GM12864 (cell line): ENCODE results near the gene APRT.

ENCODE experiments used
- DNase-seq: peaks from one replicate; pipeline ENCODE4 v3.0.0-alpha.2; 2011; ENCODE audit warnings: low read depth
- H3K4me3 ChIP-seq: 2 replicates; pipeline ENCODE4 v1.5.1; 2011; ENCODE audit warnings: mild to moderate bottlenecking, low read depth, low read length, control low read depth
- TF ChIP-seq, protein P1 (sequence below): IDR thresholded peaks from 2 replicates; pipeline ENCODE4 v1.5.1; 2011; ENCODE audit warnings: low read depth, mild to moderate bottlenecking, moderate library complexity, low read length, control low read depth, inconsistent platforms; ENCODE audit errors: missing control alignments

Gene APRT

DNA sequence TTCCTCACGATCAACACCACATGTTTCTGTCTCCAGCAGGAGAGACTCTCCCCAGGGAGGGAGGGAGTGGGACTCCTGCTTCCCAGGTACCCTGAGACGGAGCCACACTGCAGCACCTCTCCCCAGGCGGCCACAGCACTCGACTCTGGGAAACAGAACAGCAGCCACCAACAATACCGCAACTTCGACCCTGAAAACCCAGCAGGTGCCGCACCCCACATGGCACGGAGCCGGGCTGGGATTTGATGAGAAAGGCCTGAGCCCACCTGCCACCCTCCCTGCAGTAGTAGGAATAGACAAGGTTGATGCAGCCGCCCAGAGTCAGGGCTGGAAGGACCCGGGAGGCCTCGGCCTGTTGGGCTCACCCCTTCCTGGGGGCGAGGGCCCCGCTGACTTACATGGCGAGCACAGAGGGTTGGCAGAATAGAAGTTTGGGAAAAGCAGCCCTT is 30.6 kb upstream of the APRT start:
- no peak overlapping the region for H3K4me3 ChIP-seq
- no peak for DNase-seq
- TF ChIP-seq, protein P1, sequence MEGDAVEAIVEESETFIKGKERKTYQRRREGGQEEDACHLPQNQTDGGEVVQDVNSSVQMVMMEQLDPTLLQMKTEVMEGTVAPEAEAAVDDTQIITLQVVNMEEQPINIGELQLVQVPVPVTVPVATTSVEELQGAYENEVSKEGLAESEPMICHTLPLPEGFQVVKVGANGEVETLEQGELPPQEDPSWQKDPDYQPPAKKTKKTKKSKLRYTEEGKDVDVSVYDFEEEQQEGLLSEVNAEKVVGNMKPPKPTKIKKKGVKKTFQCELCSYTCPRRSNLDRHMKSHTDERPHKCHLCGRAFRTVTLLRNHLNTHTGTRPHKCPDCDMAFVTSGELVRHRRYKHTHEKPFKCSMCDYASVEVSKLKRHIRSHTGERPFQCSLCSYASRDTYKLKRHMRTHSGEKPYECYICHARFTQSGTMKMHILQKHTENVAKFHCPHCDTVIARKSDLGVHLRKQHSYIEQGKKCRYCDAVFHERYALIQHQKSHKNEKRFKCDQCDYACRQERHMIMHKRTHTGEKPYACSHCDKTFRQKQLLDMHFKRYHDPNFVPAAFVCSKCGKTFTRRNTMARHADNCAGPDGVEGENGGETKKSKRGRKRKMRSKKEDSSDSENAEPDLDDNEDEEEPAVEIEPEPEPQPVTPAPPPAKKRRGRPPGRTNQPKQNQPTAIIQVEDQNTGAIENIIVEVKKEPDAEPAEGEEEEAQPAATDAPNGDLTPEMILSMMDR, result no peak

DNA sequence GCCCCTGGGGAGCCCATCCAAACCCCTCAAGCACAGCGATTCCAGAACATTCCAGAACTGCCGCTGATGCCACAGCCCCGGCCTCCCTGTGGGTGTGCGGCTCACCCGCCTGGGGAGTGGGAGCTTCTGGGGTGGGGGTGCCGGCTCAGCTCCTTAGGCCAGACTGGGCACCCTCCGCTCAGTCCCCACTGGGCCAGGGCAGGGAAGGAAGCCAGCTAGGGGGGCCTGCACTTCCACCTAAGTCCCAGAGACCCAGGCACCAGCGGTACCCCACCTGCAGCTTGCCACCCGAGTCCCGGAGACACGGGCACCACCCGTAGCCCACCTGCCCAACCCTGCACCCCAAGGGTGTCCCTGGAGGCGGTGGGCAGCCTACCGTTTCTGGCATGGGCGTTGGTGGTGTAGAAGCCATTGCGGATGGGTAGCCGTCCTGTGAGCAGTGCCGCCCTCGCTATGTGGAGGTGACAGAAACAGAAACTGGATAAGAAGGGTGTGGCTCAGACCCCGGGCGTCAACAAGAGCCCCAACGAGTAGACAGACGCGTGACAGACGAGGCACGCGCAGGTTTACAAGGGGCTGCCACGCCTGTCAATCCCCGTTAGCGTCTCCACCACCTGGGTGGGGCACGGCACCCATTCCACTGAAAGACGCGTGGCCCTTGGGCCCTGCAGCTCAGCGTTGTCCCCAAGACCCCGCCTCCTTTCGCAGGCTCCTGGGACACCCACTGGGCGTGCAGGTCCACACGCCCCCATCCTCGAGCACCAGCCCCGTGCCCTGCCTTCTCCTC is 30.0 kb upstream of the APRT start:
- TF ChIP-seq, protein P1, result no peak
- no peak for DNase-seq
- no peak overlapping the region; the same call in 1 of the 2 replicates for H3K4me3 ChIP-seq

DNA sequence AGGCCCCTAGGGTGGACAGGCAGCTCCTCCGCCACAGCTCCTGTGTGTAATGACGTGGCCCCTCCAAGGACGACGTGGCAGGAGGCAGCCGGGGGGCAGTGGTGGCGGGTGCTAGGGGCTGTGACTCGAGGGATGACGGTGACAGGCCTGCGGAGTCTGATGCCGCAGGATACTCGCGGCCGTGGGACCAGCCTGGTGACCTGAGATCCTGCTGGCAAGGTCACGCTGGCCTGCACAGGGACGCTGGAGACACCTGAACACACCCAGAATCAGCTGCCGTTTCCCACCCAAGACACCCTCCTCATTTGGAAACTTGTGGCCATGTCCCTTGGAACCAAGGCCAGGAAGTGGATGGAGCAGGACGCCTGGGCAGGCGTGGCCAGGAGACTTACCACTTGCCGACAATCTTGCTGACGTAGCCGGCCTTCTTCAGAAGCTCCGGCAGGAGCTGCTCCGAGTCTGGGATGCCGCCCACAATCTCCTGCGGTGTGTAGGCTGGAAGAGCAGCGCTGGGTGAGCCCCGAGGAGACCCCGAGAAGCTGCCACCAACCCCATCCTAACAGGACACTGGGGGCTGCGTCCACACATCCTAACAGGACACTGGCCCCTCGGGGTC is 29.0 kb upstream of the APRT start:
- TF ChIP-seq, protein P1, result no peak
- H3K4me3 ChIP-seq, result no peak overlapping the region
- no peak for DNase-seq

DNA sequence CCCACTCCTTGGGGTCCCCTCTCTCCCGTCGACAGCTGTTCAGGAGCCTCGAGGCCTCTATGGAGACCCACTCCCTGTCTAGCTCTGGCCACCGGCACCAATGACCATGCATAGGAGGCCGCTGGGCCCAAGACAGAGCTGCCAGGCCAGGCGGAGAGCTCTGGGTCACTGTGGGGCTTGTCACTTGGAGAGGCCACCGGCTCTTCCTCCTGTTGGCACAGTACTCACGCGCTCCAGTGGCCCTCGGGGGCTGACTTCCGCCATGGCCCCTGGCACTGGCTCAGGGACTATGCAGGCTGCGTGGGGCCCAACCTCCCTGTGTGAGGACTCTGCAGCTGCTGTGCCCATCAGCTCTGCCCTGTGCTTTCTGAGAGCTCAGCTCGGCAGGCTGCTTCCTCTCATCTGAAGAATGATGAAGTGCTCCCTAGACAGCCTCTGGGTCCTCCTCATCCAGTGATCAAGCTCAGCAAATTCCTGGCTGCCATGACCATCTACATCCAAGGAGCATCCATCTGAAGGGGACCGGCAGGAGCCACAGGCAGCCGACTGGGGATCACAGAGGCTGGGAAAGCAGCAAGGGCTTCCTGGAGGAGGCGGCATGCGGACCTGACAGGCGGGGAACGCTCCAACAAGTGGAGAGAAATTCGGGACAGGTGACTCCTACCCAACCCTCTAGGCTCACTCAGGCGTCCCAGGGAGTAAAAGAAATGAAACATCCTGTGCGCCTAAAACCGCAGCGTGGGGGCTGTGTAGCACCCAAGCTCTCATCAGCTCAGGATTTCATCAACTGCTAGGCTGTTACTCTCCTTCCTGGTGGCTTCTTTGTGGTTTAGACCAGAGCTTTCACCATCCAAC is 28.2 kb upstream of the APRT start:
- H3K4me3 ChIP-seq, result no peak overlapping the region
- TF ChIP-seq, protein P1, result no peak
- no peak for DNase-seq

DNA sequence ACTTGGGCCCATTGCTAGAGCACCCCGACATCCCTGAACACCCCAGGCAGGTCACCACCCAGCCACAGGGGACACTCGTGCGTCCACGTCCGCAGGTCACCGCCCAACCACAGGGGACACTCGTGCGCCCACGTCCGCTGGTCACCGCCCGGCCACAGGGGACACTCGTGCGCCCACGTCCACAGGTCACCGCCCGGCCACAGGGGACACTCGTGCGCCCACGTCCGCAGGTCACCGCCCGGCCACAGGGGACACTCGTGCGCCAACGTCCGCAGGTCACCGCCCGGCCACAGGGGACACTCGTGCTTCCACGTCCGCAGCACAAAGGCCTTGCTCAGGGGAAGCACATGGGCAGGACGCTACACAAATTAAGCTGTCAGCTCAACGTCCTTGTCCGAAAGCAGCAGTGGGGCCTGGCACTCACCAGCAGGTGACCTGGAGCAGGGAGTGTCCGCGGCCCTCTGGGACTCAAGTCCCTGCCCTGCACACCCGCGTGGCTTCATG is 27.4 kb upstream of the APRT start:
- no peak for DNase-seq

DNA sequence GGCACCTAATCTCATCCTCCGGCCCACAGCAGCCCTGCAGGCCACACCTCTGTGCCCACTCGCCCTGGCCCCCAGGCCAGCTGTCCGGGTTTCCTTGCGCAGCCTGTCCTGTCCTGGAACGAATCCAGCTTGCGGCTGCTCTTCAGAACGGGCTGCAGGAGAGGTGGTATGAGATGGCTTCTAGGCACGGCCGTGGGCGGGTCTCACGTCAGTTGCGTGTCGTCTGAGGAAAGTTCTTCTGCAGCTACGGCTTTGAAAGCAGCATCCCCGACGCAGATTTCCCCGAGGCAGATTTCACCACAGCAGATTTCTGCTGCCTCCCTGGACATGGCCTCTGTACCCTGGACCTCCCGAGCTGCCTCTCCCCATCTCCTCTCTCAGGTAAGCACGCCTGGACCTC is 26.8 kb upstream of the APRT start:
- TF ChIP-seq, protein P1, result no peak
- no peak for DNase-seq
- no peak overlapping the region for H3K4me3 ChIP-seq

More for the DNA sequence above, 27.4 kb upstream of the APRT start:
- no peak overlapping the region for H3K4me3 ChIP-seq
- TF ChIP-seq, protein P1, result no peak
